Measurements from ENCODE around the gene NBEAL2. TPM values are rescaled to one million over a fixed set of nuclear protein-coding genes. Genes with fewer than 3 reads are reported as not detected.

Gene NBEAL2
- total and polyA plus RNA-seq, 2 of the 4 experiments (the other 2 are of a cell fraction): 2.2 to 12.5 TPM

DNA sequence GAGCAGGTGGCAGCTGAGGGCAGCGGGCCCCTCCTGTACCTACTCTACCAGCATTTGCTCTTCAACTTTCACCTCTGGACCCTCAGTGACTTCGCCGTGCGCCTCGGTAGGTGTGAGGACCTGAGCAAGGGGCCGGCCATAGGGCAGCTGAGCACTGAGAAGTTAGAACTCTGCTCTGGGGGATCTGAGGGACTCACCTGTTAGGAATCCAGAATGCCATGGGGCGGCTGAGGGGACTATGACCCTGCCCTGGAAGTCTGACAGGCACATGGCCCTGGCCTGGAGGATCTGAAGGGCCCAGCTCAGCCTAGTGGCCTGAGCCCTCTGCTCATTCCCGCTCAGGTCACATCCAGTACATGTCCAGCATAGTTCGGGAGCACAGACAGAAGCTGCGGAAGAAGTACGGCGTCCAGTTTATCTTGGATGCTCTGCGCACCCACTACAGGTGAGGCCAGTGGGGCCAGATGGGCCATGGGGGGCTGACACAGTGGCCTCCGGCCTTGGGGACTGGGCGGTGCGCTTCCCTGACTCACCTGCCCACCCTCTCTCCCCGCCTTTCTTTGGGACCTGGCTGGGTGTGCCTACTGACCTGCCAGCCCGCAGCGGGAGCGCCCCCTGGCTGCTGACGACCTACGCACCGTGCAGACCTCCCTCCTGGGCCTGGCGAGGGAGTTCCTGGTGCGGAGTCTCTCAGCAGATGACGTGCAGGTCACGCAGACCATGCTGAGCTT, 18.8 kb downstream of the NBEAL2 start:
- no TSS peak for BruUV-seq (replicated peaks)
- 67% methylated on average over 17 of the region's 27 CpGs; no CpG with 5 or more reads in 1 of the 2 experiments for WGBS, 2 experiments (ENCODE audit: extremely low coverage in 2 of 2, insufficient read length in 1 of 2)
- H3K4me1 ChIP-seq (ENCODE audit: control insufficient read depth, insufficient read depth, low read length): peaks cover 5% of the 10 kb centered on the region; the same call in 1 of the 2 replicates
- no peak overlapping the region for H4K91ac ChIP-seq (ENCODE audit: insufficient read depth, low read depth, low read length)
- H3K14ac ChIP-seq (replicated peaks; ENCODE audit: low read depth, low read length): no peak overlapping the region
- no peak overlapping the region for H2BK5ac ChIP-seq (ENCODE audit: low read depth, low read length, poor library complexity, severe bottlenecking)
- dilution Hi-C loops (cut with HindIII; ENCODE audit: low sequenced_read_pairs, unreplicated experiment): no loop called here
- H2BK20ac ChIP-seq (ENCODE audit: low read depth, low read length): no peak overlapping the region
- ChIA-PET POLR2A (ENCODE audit: unreplicated experiment) (no interaction called here), CTCF (interaction anchor here (1.0 kb wide), 1 partner anchor 75 kb away, joined by 3 read pairs; no protein-coding TSS in a partner anchor)
- no peak for TF ChIP-seq RCOR1 (IDR thresholded peaks at IDR 0.05; ENCODE audit: insufficient replicate concordance, low read length)
- peak; percentile 70 for TF ChIP-seq RAD21 (IDR thresholded peaks at IDR 0.05; ENCODE audit: low read length)
- TF ChIP-seq SMC3 (IDR thresholded peaks at IDR 0.05; ENCODE audit: low read depth, low read length): peak; percentile 65
- TF ChIP-seq, protein P1, sequence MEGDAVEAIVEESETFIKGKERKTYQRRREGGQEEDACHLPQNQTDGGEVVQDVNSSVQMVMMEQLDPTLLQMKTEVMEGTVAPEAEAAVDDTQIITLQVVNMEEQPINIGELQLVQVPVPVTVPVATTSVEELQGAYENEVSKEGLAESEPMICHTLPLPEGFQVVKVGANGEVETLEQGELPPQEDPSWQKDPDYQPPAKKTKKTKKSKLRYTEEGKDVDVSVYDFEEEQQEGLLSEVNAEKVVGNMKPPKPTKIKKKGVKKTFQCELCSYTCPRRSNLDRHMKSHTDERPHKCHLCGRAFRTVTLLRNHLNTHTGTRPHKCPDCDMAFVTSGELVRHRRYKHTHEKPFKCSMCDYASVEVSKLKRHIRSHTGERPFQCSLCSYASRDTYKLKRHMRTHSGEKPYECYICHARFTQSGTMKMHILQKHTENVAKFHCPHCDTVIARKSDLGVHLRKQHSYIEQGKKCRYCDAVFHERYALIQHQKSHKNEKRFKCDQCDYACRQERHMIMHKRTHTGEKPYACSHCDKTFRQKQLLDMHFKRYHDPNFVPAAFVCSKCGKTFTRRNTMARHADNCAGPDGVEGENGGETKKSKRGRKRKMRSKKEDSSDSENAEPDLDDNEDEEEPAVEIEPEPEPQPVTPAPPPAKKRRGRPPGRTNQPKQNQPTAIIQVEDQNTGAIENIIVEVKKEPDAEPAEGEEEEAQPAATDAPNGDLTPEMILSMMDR (conservative IDR thresholded peaks at IDR 0.05; ENCODE audit: low read depth, low read length): peak; percentile 63
- no peaks in the 10 kb centered on the region; the same call in 1 of the 2 replicates for H3K36me3 ChIP-seq (ENCODE audit: control insufficient read depth, insufficient read depth, low read length)
- H2BK15ac ChIP-seq (ENCODE audit: low read depth, low read length): no peak overlapping the region
- H4K20me1 ChIP-seq (ENCODE audit: insufficient read depth, low read length): no peaks in the 10 kb centered on the region
- no peak overlapping the region for H3K56ac ChIP-seq (ENCODE audit: extremely low read depth, insufficient read depth, low read length)
- intact Hi-C loops (cut with micrococcal nuclease): loop anchor here (1.0 kb wide), 2 partner anchors 75 to 293 kb away; no protein-coding TSS in a partner anchor
- H3K9ac ChIP-seq (ENCODE audit: low read depth, low read length): no peak overlapping the region
- no peak overlapping the region for H4K8ac ChIP-seq (ENCODE audit: low read depth in 2 of 2, low read length in 2 of 2)
- H3K79me1 ChIP-seq (ENCODE audit: low read depth in 1 of 2, low read length in 2 of 2): no peaks in the 10 kb centered on the region
- H3K27me3 ChIP-seq (ENCODE audit: control insufficient read depth, insufficient read depth, low read length): no peaks in the 10 kb centered on the region
- no peak overlapping the region for H3K23ac ChIP-seq (ENCODE audit: low read depth, low read length)
- ATAC-seq (ENCODE audit: low read depth) (peak; percentile 48; the same call in 1 of the 2 replicates), DNase-seq (peak; percentile 18)
- H2BK120ac ChIP-seq (ENCODE audit: low read depth, low read length): no peak overlapping the region
- no peak overlapping the region for H3K4me3 ChIP-seq (ENCODE audit: insufficient read depth, low read depth, low read length)
- H3K27ac ChIP-seq (ENCODE audit: insufficient read depth, low read length): no peak overlapping the region
- H3K9me3 ChIP-seq (ENCODE audit: control insufficient read depth, insufficient read depth, low read length): no peaks in the 10 kb centered on the region
- peak overlapping the region; percentile 89 for H2AK9ac ChIP-seq (replicated peaks; ENCODE audit: low read depth, low read length, poor library complexity)
- no peak overlapping the region for H3K4me2 ChIP-seq (ENCODE audit: low read depth, low read length)
- H4K5ac ChIP-seq (ENCODE audit: low read depth, low read length): no peak overlapping the region
- peak overlapping the region; percentile 58 for H2AFZ ChIP-seq (replicated peaks; ENCODE audit: low read length, poor library complexity)
- in situ Hi-C loops (cut with MboI; ENCODE audit: low sequenced_read_pairs): no loop called here
- no peak overlapping the region; the same call in 1 of the 2 replicates for H2AK5ac ChIP-seq (ENCODE audit: low read depth, low read length)
- H3K9me1 ChIP-seq (ENCODE audit: insufficient read depth, low read length): peaks cover 6% of the 10 kb centered on the region; the same call in 1 of the 2 replicates
- no peak overlapping the region for H3K4ac ChIP-seq (ENCODE audit: low read depth, low read length)
- no peak overlapping the region for H3K18ac ChIP-seq (ENCODE audit: low read depth, low read length)
